GM12872 (cell line): Measurements from ENCODE around the gene SPIRE2.

ENCODE experiments used
- CTCF ChIP-seq: IDR thresholded peaks from 3 replicates; pipeline ENCODE4 v1.5.1; 2011; ENCODE audit warnings: low read depth, mild to moderate bottlenecking, low read length, moderate library complexity; ENCODE audit not compliant: insufficient read depth

SPIRE2 gene

DNA sequence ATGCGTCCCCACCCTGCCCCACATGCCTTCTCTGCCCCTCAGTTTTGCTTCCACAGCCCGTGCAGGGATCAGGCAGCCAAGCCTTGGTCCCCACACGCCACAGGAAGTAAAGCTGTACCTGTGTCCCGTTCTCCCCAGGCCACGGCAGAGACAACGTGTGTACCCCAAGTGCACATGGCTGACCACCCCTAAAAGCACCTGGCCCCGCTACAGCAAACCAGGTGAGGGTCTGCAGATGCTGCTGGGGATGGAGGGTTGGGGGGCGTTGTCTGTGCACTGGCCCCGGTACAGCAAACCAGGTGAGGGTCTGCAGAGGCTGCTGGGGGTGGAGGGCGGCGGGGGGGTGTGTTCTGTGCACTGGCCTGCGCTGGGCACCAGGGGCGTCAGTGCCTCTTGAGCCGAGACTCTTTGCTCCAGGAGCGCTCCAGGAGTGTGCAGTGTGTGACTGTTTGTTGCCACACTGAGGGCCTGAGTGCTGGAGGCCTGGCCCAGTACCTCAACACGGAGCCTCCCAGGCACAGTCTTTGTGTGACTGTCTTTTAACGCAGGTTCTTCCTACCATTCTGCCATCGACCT, 63.9 kb downstream of the SPIRE2 start:
- no peak for TF ChIP-seq CTCF

DNA sequence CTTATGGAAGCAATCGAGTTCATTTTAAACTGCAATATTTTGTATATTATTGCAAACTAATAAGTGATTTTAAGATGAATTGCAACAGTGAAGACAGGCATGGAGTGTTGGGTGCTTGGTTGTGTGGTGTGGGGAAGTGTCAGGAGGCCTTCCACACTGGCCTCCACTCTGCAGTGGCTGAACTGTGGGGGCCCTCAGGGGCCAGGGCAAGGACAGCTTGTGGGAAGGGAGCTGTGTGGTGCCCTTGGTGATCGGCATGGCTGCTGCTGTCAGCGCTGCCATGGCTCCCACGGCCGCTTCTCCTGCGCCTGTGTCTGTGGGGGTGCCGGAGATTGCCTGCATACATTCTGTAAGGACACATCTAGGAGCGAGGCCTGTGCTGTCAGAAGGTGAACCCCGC, 64.4 kb downstream of the SPIRE2 start:
- no peak for TF ChIP-seq CTCF

DNA sequence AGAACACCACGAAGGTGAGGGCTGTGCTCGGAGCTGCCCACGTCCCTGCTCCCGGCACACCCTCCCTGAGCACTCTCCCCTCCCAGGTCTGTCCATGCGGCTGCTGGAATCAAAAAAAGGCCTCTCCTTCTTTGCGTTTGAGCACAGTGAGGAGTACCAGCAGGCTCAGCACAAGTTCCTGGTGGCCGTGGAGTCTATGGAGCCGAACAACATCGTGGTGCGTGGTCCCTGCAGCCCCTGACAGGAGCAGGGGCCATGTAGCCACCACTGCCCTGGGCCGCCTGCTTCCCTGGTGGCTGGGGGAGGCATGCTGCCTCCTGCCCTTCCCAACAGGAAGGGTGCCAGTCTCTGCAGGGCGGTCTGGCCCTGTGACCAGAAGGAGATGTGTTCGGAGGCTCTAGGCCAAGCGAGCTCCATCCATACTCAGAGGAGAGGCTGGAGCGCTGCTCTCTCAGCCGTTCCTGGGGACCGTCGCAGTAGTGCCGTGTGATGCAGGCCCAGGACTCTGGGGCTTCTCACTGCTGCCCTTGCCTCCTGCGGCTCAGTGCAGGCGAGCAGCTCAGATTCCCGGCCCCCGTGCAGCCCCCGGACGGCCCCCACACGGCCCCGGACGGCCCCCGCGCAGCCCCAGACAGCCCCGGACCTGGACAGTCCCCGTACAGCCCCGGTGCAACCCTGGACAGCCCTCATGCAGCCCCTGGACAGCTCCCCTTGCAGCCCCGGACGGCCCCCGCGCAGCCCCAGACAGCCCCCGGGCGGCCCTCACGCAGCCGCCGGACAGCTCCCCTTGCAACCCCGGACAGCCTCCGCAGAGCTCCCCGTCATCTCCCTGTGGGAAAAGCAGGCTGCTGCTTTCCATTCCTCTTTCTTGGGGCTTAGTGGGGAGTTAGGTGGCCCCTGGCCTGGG, 65.6 kb downstream of the SPIRE2 start:
- no peak for TF ChIP-seq CTCF

GRCh38 chr16:89895482-89896250, 67.4 kb downstream of the SPIRE2 start:
- no peak for TF ChIP-seq CTCF

DNA sequence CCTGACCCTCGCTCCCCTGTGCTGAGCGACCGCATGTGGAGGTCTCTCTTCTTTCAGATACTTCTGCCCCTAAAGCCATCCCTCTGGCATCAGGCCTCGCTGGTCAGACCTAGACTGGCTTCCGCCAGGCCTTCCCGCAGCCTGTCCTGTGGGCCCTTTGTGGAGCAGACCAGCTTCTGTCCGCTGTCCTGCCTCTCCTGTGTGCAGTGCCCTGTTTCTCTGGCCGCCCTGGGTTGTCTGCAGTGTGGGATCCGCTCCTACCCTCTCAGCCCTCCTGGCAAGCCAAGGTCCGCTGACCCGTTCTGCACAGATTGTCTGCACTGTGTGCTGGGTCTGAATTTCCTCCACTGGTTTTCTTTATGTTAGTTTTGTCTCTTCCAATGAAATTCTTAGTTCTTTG, 68.9 kb downstream of the SPIRE2 start:
- TF ChIP-seq CTCF: no peak

DNA sequence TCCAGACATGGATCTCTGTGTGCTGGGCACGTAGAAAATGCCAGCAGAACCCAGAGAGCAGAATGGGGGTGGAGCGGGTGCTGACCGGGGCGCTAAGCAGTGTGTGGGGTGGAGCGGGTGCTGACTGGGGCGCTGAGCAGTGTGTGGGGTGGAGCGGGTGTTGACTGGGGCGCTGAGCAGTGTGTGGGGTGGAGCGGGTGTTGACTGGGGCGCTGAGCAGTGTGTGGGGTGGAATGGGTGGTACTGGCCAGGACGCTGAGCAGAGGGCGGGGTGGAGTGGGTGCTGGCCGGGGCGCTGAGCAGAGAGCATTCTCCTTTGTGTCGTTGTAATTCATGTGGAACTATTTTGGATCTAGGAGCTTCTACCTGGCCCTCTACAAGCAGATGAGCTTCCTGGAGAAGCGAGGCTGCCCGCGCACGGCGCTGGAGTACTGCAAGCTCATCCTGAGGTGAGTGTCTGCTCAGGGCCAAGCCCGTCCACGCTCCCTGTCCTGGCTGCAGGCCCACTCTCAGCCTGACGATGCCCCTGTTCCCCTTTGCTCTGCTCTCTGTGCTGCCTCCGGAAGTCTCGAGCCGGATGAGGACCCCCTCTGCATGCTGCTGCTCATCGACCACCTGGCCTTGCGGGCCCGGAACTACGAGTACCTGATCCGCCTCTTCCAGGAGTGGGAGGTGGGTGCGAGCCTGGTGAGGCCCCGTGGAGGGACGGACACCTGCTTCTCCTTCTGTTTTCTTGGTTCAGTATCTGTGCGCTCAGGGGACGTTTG, 70.1 kb downstream of the SPIRE2 start:
- TF ChIP-seq CTCF: no peak
